Measurements from ENCODE around the gene PPP1R13B.
"Not testable (repeated sequence)": the region's sequence is repeated elsewhere in the genome, so short reads cannot be mapped to it uniquely, and the experiment has no call there.

PPP1R13B gene

GRCh38 chr14:103847451-103848174 is at the start of gene PPP1R13B:
Gene PPP1R13B (minus strand): TSS chr14:103847575. CDS start chr14:103847307, 268 bp downstream.
- FAIRE-seq, result no peak

- no peak for FAIRE-seq
Measured at GRCh38 chr14:103896578-103896977, 49.2 kb upstream of the PPP1R13B start.

GRCh38 chr14:103894723-103895059 is 47.3 kb upstream of the PPP1R13B start:
- FAIRE-seq, result no peak

GRCh38 chr14:103894034-103894722 is 46.8 kb upstream of the PPP1R13B start:
- FAIRE-seq, result no peak

- no peak for FAIRE-seq
Measured at GRCh38 chr14:103892247-103892646, 44.9 kb upstream of the PPP1R13B start.

DNA sequence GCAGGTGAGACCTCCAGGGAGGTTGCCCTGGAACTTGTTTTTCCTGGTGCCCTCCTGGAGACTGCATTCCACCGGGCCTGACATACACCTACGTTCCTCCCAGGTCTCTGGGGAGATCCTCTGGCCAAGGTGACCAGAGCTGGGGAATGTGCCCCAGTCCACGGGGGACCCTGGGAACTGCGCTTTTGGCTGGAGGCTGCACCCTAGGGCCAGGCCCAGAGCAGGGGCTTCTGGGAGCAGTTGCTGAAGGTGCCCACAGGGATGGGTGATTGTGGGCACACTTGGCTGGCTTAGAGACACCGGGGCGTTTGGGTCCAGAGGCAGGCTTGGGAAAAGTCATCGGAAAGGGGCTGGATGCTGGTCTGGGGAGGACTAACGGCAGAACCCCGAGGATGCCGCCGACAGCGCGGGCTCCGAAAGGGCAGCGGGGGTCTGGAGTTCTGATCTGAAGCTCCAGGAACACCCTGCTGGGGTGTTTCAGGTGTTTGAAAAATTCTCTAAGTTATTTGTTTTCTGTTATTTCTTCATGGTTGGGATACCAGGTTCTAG is 44.4 kb upstream of the PPP1R13B start:
- no peak for FAIRE-seq

GRCh38 chr14:103890821-103891666 is 43.7 kb upstream of the PPP1R13B start:
- FAIRE-seq, result no peak

- FAIRE-seq, result no peak
Measured at GRCh38 chr14:103890052-103890371, 42.6 kb upstream of the PPP1R13B start.

GRCh38 chr14:103889313-103890051 is 42.1 kb upstream of the PPP1R13B start:
- FAIRE-seq, result no peak

GRCh38 chr14:103889002-103889312 is 41.6 kb upstream of the PPP1R13B start:
- not testable (repeated sequence) for FAIRE-seq

DNA sequence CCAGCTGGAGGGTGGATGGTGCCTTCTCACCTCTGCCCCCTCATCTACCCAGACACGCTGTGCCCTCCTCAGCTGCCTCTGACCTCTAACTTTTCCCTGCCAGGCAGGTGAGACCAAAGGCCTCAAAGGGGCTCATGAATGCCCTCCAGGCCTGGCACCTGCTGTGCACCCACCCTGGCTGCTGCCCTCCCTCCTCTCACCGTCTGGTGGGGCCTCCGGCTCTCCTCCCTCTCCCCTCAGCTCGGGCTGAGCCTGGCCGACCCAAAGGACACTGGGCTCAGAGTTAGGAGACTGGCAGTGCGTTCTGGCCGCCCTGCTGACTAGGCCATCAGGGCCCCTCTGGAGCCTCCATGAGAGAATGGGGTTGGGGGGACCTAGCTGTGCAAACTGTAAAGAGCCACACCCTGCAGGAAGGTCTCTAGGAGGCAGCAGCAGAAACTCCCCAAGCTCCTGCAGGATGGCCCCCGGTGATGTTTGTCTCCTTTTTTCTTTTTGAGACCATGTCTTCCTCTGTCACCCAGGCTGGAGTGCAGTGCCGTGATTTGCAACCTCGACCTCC is 40.3 kb upstream of the PPP1R13B start:
- no peak for FAIRE-seq

DNA sequence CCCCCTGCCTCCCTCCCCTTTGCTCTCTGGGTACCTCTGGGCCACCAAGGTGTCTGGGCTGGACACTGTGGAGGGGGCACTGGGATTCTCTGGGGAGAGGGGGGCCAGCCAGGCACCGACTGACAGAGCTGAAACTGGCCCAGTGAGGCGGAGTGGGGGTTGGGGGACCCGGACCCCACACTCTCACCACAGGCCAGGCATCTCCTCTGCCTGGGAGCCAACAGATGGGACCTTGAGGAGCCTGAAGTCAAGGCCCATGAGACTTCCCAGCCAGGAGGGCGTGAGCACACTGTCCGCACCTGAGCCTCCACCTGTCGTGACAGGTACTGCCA is 39.8 kb upstream of the PPP1R13B start:
- FAIRE-seq, result no peak

GRCh38 chr14:103886304-103887169 is 39.2 kb upstream of the PPP1R13B start:
- FAIRE-seq, result no peak

- FAIRE-seq, result no peak
Measured at GRCh38 chr14:103885509-103885932, 38.1 kb upstream of the PPP1R13B start.

- FAIRE-seq, result no peak
Measured at GRCh38 chr14:103884854-103885253, 37.5 kb upstream of the PPP1R13B start.

GRCh38 chr14:103883263-103883523 is 35.8 kb upstream of the PPP1R13B start:
- FAIRE-seq, result no peak

DNA sequence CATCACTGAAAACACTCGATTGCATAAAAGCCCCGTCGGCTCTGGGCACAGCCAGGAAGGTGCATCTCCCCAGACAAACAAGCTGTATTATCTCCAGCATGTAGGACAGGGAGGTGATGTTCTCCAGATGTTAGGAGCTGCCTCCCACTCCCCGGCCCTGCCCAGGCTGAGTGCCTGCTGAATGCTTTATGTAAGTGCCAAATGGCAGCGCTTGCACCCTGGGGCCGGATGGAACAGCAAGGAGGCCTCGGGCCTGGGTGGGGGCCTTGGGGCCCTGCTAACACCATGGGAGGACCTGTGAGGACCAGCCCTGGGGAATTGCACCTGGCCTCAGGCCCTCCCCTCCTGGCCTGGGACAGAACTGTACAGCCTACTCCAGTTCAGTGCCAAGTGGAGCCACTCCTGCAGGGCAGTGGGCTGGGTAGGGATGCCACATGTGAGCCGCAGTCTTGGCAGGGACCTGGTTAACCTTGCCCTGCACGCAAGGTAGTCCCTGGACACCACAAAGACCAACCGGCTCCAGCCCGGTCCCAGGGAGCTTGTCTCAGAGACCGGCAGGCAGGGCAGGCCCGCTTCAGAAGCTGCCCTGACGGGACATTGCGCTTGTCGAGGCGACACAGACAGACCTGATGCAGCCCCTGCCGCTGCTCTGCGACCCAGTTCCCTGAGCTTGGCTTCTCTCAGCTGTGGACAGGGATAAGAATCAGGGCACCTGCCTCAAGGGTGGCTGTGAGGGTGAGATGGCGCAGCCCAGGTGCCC is 35.3 kb upstream of the PPP1R13B start:
- FAIRE-seq, result no peak

- no peak for FAIRE-seq
Measured at GRCh38 chr14:103881268-103882201, 34.2 kb upstream of the PPP1R13B start.

DNA sequence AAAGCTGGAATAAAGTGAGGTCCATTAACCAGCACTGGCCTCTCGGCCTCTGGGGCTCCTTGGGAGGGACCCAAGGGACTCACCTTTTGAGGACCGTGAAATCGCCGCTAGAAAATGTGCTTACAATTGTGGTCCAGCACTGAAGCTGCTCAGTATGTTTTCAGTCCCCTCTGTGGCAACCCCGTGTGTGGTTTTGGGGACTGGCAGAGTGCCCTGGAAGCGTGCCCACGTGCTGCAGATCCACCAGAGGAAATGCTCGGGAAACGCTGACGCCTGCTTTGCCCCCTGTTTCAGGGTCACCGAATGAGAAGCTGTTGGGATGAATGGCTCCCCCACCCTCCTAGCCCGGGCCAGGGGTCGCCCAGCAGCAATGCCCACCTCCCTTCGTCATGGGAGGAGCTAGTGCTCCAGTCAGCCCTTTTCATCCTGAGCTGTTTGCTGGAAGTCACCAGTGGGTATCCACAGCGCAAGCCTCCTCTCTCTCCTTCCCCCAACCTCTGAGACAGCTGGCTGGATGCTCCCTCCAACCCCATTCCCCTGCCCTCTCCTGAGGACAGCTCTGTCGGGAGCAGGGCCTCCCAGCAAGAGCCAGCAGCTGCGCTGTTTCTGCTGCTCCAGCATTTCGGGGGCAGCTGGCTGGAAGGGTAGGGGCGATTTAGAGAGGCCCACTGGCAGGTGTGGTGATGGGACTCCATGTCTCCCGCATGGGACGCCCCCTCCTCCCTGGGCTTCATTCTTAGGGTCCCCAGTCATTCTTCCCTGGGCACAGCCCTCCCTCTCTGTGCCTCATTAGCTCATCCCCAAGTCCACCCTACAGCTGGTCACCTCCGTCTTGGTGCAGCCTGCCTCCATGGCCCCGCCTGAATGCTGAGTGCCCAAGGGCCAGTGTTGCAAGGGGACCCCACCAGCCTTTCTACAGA is 33.2 kb upstream of the PPP1R13B start:
- FAIRE-seq, result no peak

All from islet of Langerhans (tissue), 1 donor.